ENCODE measurements around the gene JADE1.

JADE1 gene

GRCh38 chr4:128776794-128777216 is 32.7 kb upstream of the JADE1 start:
- Histone ChIP-seq H3K27ac (no peak overlapping the region), H3K4me3 (no peak overlapping the region)
- no peak for DNase-seq (ENCODE audit: low spot score)
- TF ChIP-seq CTCF (IDR thresholded peaks at IDR 0.05) = no peak

- no peak for DNase-seq (ENCODE audit: low spot score)
- no peak for TF ChIP-seq CTCF (IDR thresholded peaks at IDR 0.05)
- Histone ChIP-seq H3K27ac (no peak overlapping the region), H3K4me3 (no peak overlapping the region)
These were observed 28.8 kb upstream of the JADE1 start for GRCh38 chr4:128780688-128781087.

- no peak for TF ChIP-seq CTCF (IDR thresholded peaks at IDR 0.05)
- DNase-seq (ENCODE audit: low spot score) = no peak
- Histone ChIP-seq H3K4me3 (no peak overlapping the region), H3K27ac (peak overlapping the region in 1 of 2 donors; percentile 47)
These were observed 27.3 kb upstream of the JADE1 start for GRCh38 chr4:128782076-128782715.

GRCh38 chr4:128782875-128783614 is 26.5 kb upstream of the JADE1 start:
- no peak for DNase-seq (ENCODE audit: low spot score)
- peak overlapping the region in 1 of 2 donors; percentile 47 for H3K27ac ChIP-seq

GRCh38 chr4:128787509-128788311 is 21.8 kb upstream of the JADE1 start:
- TF ChIP-seq CTCF (IDR thresholded peaks at IDR 0.05) = no peak
- no peak overlapping the region for H3K27ac ChIP-seq

More at GRCh38 chr4:128782875-128783614, 26.5 kb upstream of the JADE1 start:
- TF ChIP-seq CTCF (IDR thresholded peaks at IDR 0.05) = no peak
- no peak overlapping the region for H3K4me3 ChIP-seq

GRCh38 chr4:128793859-128794672 is 15.4 kb upstream of the JADE1 start:
- DNase-seq (ENCODE audit: low spot score) = no peak
- Histone ChIP-seq H3K4me3 (no peak overlapping the region), H3K27ac (no peak overlapping the region)
- TF ChIP-seq CTCF (IDR thresholded peaks at IDR 0.05) = no peak

More at GRCh38 chr4:128787509-128788311, 21.8 kb upstream of the JADE1 start:
- no peak for DNase-seq (ENCODE audit: low spot score)
- H3K4me3 ChIP-seq = no peak overlapping the region

All from coronary artery (tissue), 2 donors.